HG03378 (cell line): Measurements from ENCODE around the gene UBAC2.
"Not testable (repeated sequence)": the region's sequence is repeated elsewhere in the genome, so short reads cannot be mapped to it uniquely, and the experiment has no call there.

ENCODE experiments used
- ATAC-seq: cut with Tn5 transposase; IDR thresholded peaks from one replicate; pipeline ENCODE4 v1.9.1; 2021; ENCODE audit warnings: mild to moderate bottlenecking, moderate library complexity; ENCODE audit not compliant: unreplicated experiment

The UBAC2 gene

GRCh38 chr13:99182439-99182838 lies 18.2 kb upstream of the UBAC2 start:
- ATAC-seq = no peak

GRCh38 chr13:99185606-99186005 lies 15.0 kb upstream of the UBAC2 start:
- ATAC-seq = no peak

GRCh38 chr13:99190147-99190985 lies 10.3 kb upstream of the UBAC2 start:
- no peak for ATAC-seq

GRCh38 chr13:99191336-99191899 lies 9.2 kb upstream of the UBAC2 start:
- no peak for ATAC-seq

- ATAC-seq = no peak
These were observed 8.7 kb upstream of the UBAC2 start for GRCh38 chr13:99191900-99192399.

GRCh38 chr13:99192480-99192879 lies 8.2 kb upstream of the UBAC2 start:
- ATAC-seq = no peak

- ATAC-seq = no peak
These were observed 7.5 kb upstream of the UBAC2 start for GRCh38 chr13:99193152-99193551.

- ATAC-seq = no peak
These were observed 4.1 kb upstream of the UBAC2 start for GRCh38 chr13:99196466-99197116.

GRCh38 chr13:99197117-99197651 lies 3.5 kb upstream of the UBAC2 start:
- ATAC-seq = no peak

- ATAC-seq = no peak
These were observed 868 bp upstream of the UBAC2 start for GRCh38 chr13:99199541-99200431.

- no peak for ATAC-seq
These were observed 3.2 kb downstream of the UBAC2 start for GRCh38 chr13:99203601-99204579.

GRCh38 chr13:99205621-99206220 lies 5.1 kb downstream of the UBAC2 start:
- no peak for ATAC-seq

- no peak for ATAC-seq
These were observed 5.6 kb downstream of the UBAC2 start for GRCh38 chr13:99206226-99206625.

GRCh38 chr13:99206873-99207272 lies 6.2 kb downstream of the UBAC2 start:
- no peak for ATAC-seq

GRCh38 chr13:99207511-99207910 lies 6.9 kb downstream of the UBAC2 start:
- ATAC-seq = no peak

GRCh38 chr13:99208185-99208584 lies 7.5 kb downstream of the UBAC2 start:
- no peak for ATAC-seq

- ATAC-seq = no peak
These were observed 8.3 kb downstream of the UBAC2 start for GRCh38 chr13:99208845-99209527.

GRCh38 chr13:99210627-99211026 lies 10.0 kb downstream of the UBAC2 start:
- ATAC-seq = not testable (repeated sequence)
